K562 (cell line): ENCODE data around the gene FAM136A.

Experiments
- ELF1 ChIP-seq: fragments of 200-800 bp; sonication (Bioruptor generic); IDR thresholded peaks from 2 replicates; pipeline ENCODE4 v1.6.1; 2016; ENCODE audit warnings: missing genetic modification characterization, missing compliant biosample characterization
- GABPB2 ChIP-seq: fragments of 250-450 bp; sonication (Bioruptor Pico); conservative IDR thresholded peaks from 2 replicates; pipeline ENCODE4 v1.5.1; 2021; ENCODE audit warnings: mild to moderate bottlenecking
- IRF1 ChIP-seq: sonication (generic); formaldehyde crosslinking; IDR thresholded peaks from 2 replicates; pipeline ENCODE4 v1.8.0; 2022; ENCODE audit warnings: missing genetic modification reagents, mild to moderate bottlenecking, borderline replicate concordance
- KDM1A ChIP-seq, 2 experiments: fragments of 450-650 bp; IDR thresholded peaks; 2 replicates each; pipeline ENCODE4 v1.6.1; 2016; ENCODE audit warnings: mild to moderate bottlenecking in 2 of 2
- MAX ChIP-seq: sonication (generic); formaldehyde crosslinking; IDR thresholded peaks from 2 replicates; pipeline ENCODE4 v1.9.0; 2022; ENCODE audit warnings: mild to moderate bottlenecking, missing genetic modification reagents
- RAD21 ChIP-seq, 2 experiments: fragments of 250-450 bp in 1 of 2; fragments of 450-650 bp in 1 of 2; sonication (Bioruptor Pico) in 1 of 2; formaldehyde crosslinking in 1 of 2; IDR thresholded peaks in 1 of 2; conservative IDR thresholded peaks in 1 of 2; 2 replicates each; pipeline versions ENCODE4 v1.4.0 to v1.8.0; 2020 to 2022; ENCODE audit warnings: mild to moderate bottlenecking in 2 of 2, moderate library complexity in 1 of 2
- SMARCE1 ChIP-seq: fragments of 450-650 bp; IDR thresholded peaks from 2 replicates; pipeline ENCODE4 v1.7.1; 2016; ENCODE audit warnings: mild to moderate bottlenecking
- SMC3 ChIP-seq: conservative IDR thresholded peaks from 2 replicates; pipeline ENCODE4 v1.6.1; 2011; ENCODE audit warnings: low read depth, low read length, improper control_type of control experiment; ENCODE audit not compliant: insufficient read depth
- TCF7 ChIP-seq: sonication (generic); IDR thresholded peaks from 2 replicates; pipeline ENCODE4 v1.6.1; 2016; ENCODE audit warnings: antibody characterized with exemption, borderline replicate concordance
- ZNF143 ChIP-seq: sonication (generic); formaldehyde crosslinking; IDR thresholded peaks from 2 replicates; pipeline ENCODE4 v1.9.0; 2022; ENCODE audit warnings: mild to moderate bottlenecking, missing genetic modification reagents
- ZNF146 ChIP-seq: IDR thresholded peaks from one replicate; pipeline ENCODE4 v1.6.1; 2018; ENCODE audit warnings: missing compliant biosample characterization; ENCODE audit not compliant: unreplicated experiment

- TF ChIP-seq MAX (CRISPR knock-in tag) (no peak), IRF1 (CRISPR knock-in tag) (no peak), RAD21 (CRISPR knock-in tag; conservative IDR thresholded peaks at IDR 0.05 in 1 of 2, IDR thresholded peaks at IDR 0.05 in 1 of 2) (no peak), KDM1A (IDR thresholded peaks at IDR 0.05) (no peak), GABPB2 (no peak), ELF1 (no peak), SMC3 (no peak), ZNF146 (CRISPR knock-in tag) (no peak), ZNF143 (CRISPR knock-in tag) (no peak), TCF7 (no peak), SMARCE1 (no peak)
Observed at GRCh38 chr2:70325875-70326274, 24.0 kb upstream of the FAM136A start.
